22Rv1 (cell line): ENCODE data around the gene PLPPR5.

Source experiments
- CTCF ChIP-seq: fragments of 450-650 bp; IDR thresholded peaks from 2 replicates; pipeline ENCODE4 v1.5.1; 2017; ENCODE audit warnings: mild to moderate bottlenecking
- ZFX ChIP-seq: fragments of 450-650 bp; IDR thresholded peaks from 2 replicates; pipeline ENCODE4 v1.6.1; 2017; ENCODE audit warnings: antibody characterized with exemption, borderline replicate concordance

GRCh38 chr1:99005537-99005942 is 879 bp upstream of the PLPPR5 start:
- TF ChIP-seq CTCF (no peak), ZFX (no peak)
